Measurements from ENCODE around the gene BNIPL. TPM values are rescaled to one million over a fixed set of nuclear protein-coding genes. Genes with fewer than 3 reads are reported as not detected.

BNIPL gene
- total RNA-seq, 1 experiment from 2014 or later: 1.2 TPM

GRCh38 chr1:151001602-151002001, 34.8 kb upstream of the BNIPL start:
- no peak for TF ChIP-seq CTCF (conservative IDR thresholded peaks at IDR 0.05)
- Histone ChIP-seq H2BK120ac (ENCODE audit: low read depth, low read length, poor library complexity, severe bottlenecking) (no peak overlapping the region), H3K4ac (ENCODE audit: low read depth, low read length) (no peak overlapping the region), H3K9me3 (ENCODE audit: control insufficient read depth, low read depth, low read length) (no peaks in the 10 kb centered on the region), H3K27me3 (ENCODE audit: insufficient read depth, low read length) (no peaks in the 10 kb centered on the region), H3K18ac (ENCODE audit: insufficient read length, low read depth, low read length) (no peak overlapping the region), H2BK12ac (ENCODE audit: insufficient read length, low read depth, low read length) (no peak overlapping the region), H3K4me1 (ENCODE audit: insufficient read depth, low read length) (peaks cover 3% of the 10 kb centered on the region; the same call in 1 of the 2 replicates), H3K56ac (ENCODE audit: insufficient read length, low read depth, low read length) (no peak overlapping the region), H2AFZ (ENCODE audit: low read length) (no peak overlapping the region), H4K8ac (replicated peaks; ENCODE audit: insufficient read length, low read depth, low read length) (no peak overlapping the region), H3T11ph (ENCODE audit: low read length) (no peak overlapping the region), H2BK20ac (ENCODE audit: low read depth, low read length, poor library complexity, severe bottlenecking) (no peak overlapping the region), H2BK5ac (ENCODE audit: insufficient read length, low read length) (no peak overlapping the region), H2BK15ac (ENCODE audit: low read depth, low read length) (no peak overlapping the region), H4K20me1 (ENCODE audit: control insufficient read depth, insufficient read depth, insufficient read length) (no peaks in the 10 kb centered on the region), H3K79me2 (ENCODE audit: insufficient read depth, low read length) (no peaks in the 10 kb centered on the region), H3K23me2 (ENCODE audit: insufficient read length, low read depth, low read length, poor library complexity, severe bottlenecking) (peaks cover 4% of the 10 kb centered on the region), H3K14ac (ENCODE audit: insufficient read depth, low read length) (no peak overlapping the region), H3K79me1 (ENCODE audit: insufficient read depth, low read depth, low read length, poor library complexity, severe bottlenecking) (no peaks in the 10 kb centered on the region), H3K4me2 (ENCODE audit: insufficient read depth, insufficient read length, low read length) (no peak overlapping the region), H4K91ac (ENCODE audit: insufficient read length, low read depth, low read length) (no peak overlapping the region), H4K5ac (ENCODE audit: insufficient read length, low read depth, low read length) (no peak overlapping the region), H3K23ac (ENCODE audit: insufficient read length, low read depth, low read length) (no peak overlapping the region), H3K27ac (ENCODE audit: insufficient read length, low read depth, low read length) (no peak overlapping the region), H3K9ac (ENCODE audit: extremely low read depth, insufficient read length, low read length) (no peak overlapping the region), H2AK5ac (ENCODE audit: insufficient read length, low read length) (no peak overlapping the region)
- Mint-ChIP-seq H3K4me1 (peaks cover 13 to 20% of the 10 kb centered on the region in 2 experiments), H3K27ac (0 out of 7 replicates have a peak overlapping the region, but pooled peaks of 1 of the 3 experiments have one; percentile 21), H3K9me3 (no peaks in the 10 kb centered on the region), H3K36me3 (ENCODE audit: insufficient read depth in 1 of 3, low read depth in 3 of 3) (peaks cover 0 to 10% (median 5%) of the 10 kb centered on the region in 3 experiments; a peak in 2 of 7 replicates), H3K27me3 (ENCODE audit: low read depth) (no peaks in the 10 kb centered on the region; the same call in 1 of the 2 replicates), H3K4me3 (no peak overlapping the region; a peak in 1 of 5 replicates)
- no CpG with 5 or more reads among the region's 4 CpGs for WGBS (ENCODE audit: extremely low coverage, insufficient read length, low lambda C conversion rate)
- DNase-seq: no peak

Measured in H9 (cell line).